ENCODE measurements around the gene OST4. TPM values are rescaled to one million over a fixed set of nuclear protein-coding genes. Genes with fewer than 3 reads are reported as not detected.

Gene OST4
- total RNA-seq, 4 donors from 2014 or later, result 221 to 396 (median 282) TPM

DNA sequence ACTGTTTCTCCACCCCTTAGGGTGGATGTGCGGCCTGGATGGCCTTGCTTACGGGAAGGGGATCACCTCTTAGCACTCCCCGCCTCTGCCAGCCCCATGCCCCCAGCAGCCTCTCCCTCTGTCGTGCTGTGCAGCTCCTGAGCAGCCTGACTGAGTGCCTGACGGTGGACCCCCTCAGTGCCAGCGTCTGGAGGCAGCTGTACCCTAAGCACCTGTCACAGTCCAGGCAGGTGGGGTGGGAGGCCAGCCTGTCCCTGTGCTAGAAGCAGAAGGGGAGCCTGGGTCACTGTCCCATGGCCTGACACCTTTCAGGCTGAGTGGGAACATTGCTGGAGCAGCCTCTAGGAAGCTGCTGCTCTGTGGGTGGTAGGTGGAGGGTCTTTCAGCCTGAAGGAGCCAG is 33.4 kb downstream of the OST4 start:
- no peak for DNase-seq (ENCODE audit: low spot score)
- ATAC-seq (ENCODE audit: low FRiP score), result no peak
- TF ChIP-seq, protein P1, sequence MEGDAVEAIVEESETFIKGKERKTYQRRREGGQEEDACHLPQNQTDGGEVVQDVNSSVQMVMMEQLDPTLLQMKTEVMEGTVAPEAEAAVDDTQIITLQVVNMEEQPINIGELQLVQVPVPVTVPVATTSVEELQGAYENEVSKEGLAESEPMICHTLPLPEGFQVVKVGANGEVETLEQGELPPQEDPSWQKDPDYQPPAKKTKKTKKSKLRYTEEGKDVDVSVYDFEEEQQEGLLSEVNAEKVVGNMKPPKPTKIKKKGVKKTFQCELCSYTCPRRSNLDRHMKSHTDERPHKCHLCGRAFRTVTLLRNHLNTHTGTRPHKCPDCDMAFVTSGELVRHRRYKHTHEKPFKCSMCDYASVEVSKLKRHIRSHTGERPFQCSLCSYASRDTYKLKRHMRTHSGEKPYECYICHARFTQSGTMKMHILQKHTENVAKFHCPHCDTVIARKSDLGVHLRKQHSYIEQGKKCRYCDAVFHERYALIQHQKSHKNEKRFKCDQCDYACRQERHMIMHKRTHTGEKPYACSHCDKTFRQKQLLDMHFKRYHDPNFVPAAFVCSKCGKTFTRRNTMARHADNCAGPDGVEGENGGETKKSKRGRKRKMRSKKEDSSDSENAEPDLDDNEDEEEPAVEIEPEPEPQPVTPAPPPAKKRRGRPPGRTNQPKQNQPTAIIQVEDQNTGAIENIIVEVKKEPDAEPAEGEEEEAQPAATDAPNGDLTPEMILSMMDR (IDR thresholded peaks at IDR 0.05), result no peak

DNA sequence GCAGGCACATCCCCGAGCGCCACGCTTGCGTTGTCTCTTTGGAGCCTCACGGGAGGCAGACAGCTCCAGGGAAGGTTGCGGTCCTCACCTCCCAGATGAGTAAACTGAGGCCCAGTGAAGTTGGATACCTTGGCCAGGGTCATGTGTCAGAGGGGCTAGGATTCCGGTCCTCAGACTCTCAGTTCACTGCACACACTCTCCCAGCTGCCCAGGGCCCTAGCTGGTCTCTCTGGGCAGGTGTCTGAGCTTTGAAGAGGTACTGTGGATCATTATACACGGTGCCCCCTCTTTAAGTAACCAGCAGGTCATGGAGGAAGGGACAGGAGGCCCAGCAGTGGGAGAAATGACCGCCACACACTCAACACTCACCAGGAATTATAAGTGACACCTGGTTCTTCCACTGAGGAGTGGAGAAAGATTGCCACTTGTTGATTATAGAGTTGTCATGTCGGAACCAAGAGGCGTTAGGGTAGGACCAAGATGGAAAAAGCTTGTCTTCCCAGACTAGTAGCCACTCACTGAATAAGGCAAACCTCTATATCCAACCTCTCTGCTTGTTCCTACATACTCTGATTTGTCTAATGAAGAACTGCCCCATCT is 38.1 kb downstream of the OST4 start:
- DNase-seq (ENCODE audit: low spot score) (no peak), ATAC-seq (ENCODE audit: low FRiP score) (no peak)
- TF ChIP-seq, protein P1 (IDR thresholded peaks at IDR 0.05), result no peak

DNA sequence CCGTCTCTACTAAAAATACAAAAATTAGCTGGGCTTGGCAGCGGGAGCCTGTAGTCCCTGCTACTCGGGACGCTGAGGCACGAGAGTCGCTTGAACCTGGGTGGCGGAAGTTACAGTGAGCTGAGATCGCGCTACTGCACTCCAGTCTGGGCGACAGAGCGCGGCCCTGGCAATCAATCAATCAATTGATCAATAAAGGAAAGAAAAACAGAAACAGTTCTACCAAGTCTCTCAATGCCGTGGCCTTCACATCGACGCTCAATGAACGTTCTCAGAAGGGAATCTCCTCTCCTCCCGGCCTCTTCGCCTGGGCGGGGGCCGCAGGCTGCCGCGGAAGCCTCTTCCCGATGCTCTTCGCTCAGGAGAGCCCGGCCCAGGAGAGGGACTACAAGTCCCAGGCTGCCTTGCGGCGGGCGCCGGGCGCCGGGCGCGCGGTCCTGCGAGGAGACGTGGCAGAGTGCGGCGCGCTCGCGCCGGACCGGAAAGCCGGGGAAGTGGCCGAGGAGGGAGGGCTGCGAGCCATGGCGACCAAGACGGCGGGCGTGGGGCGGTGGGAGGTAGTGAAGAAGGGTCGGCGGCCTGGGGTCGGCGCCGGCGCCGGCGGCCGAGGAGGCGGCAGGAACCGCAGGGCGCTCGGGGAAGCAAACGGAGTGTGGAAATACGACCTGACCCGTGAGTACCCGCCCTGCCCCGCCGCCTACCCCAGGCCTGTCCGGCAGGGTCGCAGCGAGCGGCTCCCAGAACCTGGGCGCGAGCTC is 38.8 kb downstream of the OST4 start, which contains the start of gene TMEM214:
TSS of gene TMEM214 (plus strand) at position 471 of the 758 bp plus-strand sequence. CDS start at position 522, 51 bp downstream.
- DNase-seq (ENCODE audit: low spot score), result peak; percentile 49
- TF ChIP-seq, protein P1 (IDR thresholded peaks at IDR 0.05), result no peak
- peak; percentile 96 for ATAC-seq (ENCODE audit: low FRiP score)

DNA sequence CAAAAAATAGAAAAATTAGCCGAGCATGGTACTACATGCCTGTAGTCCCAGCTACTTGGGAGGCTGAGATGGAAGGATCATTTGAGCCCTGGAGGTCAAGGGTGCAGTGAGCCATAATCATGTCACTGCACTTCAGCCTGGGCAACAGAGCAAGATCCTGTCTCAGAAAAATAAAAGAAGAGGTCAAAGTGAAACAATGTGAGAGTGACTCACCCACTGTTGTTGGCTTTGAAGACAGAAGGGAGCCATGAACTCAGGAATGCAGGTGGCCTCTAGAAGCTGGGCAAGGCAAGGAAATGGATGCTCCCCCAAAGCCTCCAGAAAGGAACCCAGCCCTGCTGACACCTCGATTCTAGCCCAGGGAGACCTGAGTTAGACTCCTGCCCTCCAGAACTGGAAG is 42.4 kb downstream of the OST4 start:
- no peak for DNase-seq (ENCODE audit: low spot score)
- TF ChIP-seq, protein P1 (IDR thresholded peaks at IDR 0.05), result no peak

DNA sequence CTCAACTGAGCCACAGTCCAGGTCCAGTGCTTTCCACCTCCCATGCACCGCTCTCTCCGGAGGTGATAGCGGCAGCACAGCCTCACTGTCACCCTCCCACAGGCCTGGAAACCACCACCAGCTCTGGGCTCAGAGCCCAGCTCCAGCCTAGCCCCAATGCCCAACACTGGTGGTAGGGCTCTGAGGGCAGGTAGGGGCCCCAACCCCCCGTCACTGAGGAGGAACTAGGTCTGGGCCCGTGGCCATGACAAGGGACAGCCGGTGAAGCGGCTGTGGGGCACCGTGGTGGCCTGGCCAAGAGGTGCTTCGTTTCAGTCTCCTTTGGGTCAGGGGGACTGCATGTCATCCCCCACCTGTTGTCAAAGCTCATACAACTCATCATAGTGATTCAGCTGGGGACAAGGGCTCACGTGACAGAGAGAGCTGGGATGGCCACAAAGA is 44.2 kb downstream of the OST4 start:
- DNase-seq (ENCODE audit: low spot score), result no peak
- no peak for ATAC-seq (ENCODE audit: low FRiP score)
- TF ChIP-seq, protein P1 (IDR thresholded peaks at IDR 0.05), result no peak

More for the DNA sequence above, 42.4 kb downstream of the OST4 start:
- no peak for ATAC-seq (ENCODE audit: low FRiP score)

DNA sequence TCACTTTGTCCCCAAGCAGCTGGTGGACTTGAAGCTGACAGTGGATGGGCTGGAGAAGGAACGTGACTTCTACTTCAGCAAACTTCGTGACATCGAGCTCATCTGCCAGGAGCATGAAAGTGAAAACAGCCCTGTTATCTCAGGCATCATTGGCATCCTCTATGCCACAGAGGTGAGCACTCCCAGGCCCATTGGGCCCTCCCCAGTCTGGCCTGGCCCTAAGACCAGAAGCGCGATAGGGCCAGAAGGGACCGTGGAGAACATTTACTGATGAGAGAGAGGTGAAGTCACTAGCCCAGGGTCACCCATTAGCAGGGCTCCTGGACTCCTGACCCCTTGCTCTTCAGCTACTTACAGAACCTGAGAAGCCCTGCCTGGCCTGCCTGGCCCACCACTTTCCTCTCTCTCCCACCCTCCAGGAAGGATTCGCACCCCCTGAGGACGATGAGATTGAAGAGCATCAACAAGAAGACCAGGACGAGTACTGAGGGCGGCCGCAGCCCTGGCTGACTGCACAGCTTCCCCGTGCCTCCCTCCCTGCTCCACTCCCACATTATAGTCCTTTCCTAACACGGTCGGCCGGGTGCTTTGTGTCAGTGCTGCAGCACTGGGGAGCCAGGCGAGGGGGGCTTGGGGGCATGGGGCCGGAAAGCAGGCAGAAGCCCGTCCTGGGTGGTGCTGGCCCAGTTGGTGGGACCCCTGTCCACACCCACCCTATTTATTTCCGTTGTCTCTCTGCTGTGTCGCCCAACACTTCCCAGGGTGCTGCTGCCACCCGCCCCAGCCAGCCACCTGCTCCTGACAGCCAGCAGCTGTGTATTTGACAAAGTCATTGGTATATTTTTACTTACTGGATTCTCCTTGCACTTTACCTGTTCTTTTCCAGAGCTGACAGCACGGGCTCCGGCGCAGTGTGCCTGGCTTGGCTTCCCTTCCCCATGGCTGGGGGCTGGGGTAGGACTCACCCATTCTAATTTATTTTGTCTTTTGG is 45.3 kb downstream of the OST4 start:
- no peak for DNase-seq (ENCODE audit: low spot score)
- TF ChIP-seq, protein P1 (IDR thresholded peaks at IDR 0.05), result no peak
- no peak for ATAC-seq (ENCODE audit: low FRiP score)
